ENCODE data around the gene TTBK1. TPM values are rescaled to one million over a fixed set of nuclear protein-coding genes. Genes with fewer than 3 reads are reported as not detected.

The TTBK1 gene
- total RNA-seq, 1 donor from 2014 or later = 1.7 TPM

- DNase-seq (ENCODE audit: low spot score) = no peak
- Mint-ChIP-seq H3K9me3 (no peaks in the 10 kb centered on the region), H3K4me3 (no peak overlapping the region), H3K36me3 (no peaks in the 10 kb centered on the region), H3K27ac (no peak overlapping the region), H3K27me3 (ENCODE audit: insufficient read depth, low read depth) (peaks cover 5% of the 10 kb centered on the region), H3K4me1 (peaks cover 4% of the 10 kb centered on the region)
- Histone ChIP-seq H3K79me2 (ENCODE audit: low read depth) (no peaks in the 10 kb centered on the region), H2AFZ (replicated peaks) (no peak overlapping the region), H3K27me3 (no peaks in the 10 kb centered on the region), H3K27ac (no peak overlapping the region), H3K9ac (no peak overlapping the region), H3K4me1 (no peaks in the 10 kb centered on the region), H3K4me2 (no peak overlapping the region), H4K20me1 (ENCODE audit: low read depth) (no peaks in the 10 kb centered on the region), H3K4me3 (no peak overlapping the region), H3K9me3 (ENCODE audit: low read depth) (no peaks in the 10 kb centered on the region), H3F3A (ENCODE audit: low read depth) (peaks cover 5% of the 10 kb centered on the region), H3K36me3 (no peaks in the 10 kb centered on the region)
- TF ChIP-seq EZH2phosphoT487 (IDR thresholded peaks at IDR 0.05) = no peak
- TF ChIP-seq EZH2 (IDR thresholded peaks at IDR 0.05) = no peak
- TF ChIP-seq, protein P1, sequence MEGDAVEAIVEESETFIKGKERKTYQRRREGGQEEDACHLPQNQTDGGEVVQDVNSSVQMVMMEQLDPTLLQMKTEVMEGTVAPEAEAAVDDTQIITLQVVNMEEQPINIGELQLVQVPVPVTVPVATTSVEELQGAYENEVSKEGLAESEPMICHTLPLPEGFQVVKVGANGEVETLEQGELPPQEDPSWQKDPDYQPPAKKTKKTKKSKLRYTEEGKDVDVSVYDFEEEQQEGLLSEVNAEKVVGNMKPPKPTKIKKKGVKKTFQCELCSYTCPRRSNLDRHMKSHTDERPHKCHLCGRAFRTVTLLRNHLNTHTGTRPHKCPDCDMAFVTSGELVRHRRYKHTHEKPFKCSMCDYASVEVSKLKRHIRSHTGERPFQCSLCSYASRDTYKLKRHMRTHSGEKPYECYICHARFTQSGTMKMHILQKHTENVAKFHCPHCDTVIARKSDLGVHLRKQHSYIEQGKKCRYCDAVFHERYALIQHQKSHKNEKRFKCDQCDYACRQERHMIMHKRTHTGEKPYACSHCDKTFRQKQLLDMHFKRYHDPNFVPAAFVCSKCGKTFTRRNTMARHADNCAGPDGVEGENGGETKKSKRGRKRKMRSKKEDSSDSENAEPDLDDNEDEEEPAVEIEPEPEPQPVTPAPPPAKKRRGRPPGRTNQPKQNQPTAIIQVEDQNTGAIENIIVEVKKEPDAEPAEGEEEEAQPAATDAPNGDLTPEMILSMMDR (IDR thresholded peaks at IDR 0.05) = no peak
These were observed 17.9 kb downstream of the TTBK1 start for GRCh38 chr6:43261198-43261597.

- no peaks in the 10 kb centered on the region for H3K36me3 Mint-ChIP-seq
- no peak overlapping the region for H3K4me2 ChIP-seq
- no peaks in the 10 kb centered on the region for H3K4me1 ChIP-seq
- no peak overlapping the region for H2AFZ ChIP-seq (replicated peaks)
- H3K27me3 Mint-ChIP-seq (ENCODE audit: insufficient read depth, low read depth) = peaks cover 9% of the 10 kb centered on the region
- H4K20me1 ChIP-seq (ENCODE audit: low read depth) = no peaks in the 10 kb centered on the region
- no peaks in the 10 kb centered on the region for H3K27me3 ChIP-seq
- H3K79me2 ChIP-seq (ENCODE audit: low read depth) = no peaks in the 10 kb centered on the region
- peaks cover 10% of the 10 kb centered on the region for H3K4me1 Mint-ChIP-seq
- H3K27ac Mint-ChIP-seq = peak overlapping the region; percentile 57
- H3F3A ChIP-seq (ENCODE audit: low read depth) = peaks cover 5% of the 10 kb centered on the region
- no peak overlapping the region for H3K4me3 Mint-ChIP-seq
- no peaks in the 10 kb centered on the region for H3K36me3 ChIP-seq
- no peaks in the 10 kb centered on the region for H3K9me3 Mint-ChIP-seq
- H3K4me3 ChIP-seq = no peak overlapping the region
- TF ChIP-seq, protein P1 (IDR thresholded peaks at IDR 0.05) = no peak
- no peak for TF ChIP-seq EZH2 (IDR thresholded peaks at IDR 0.05)
- TF ChIP-seq EZH2phosphoT487 (IDR thresholded peaks at IDR 0.05) = no peak
- no peaks in the 10 kb centered on the region for H3K9me3 ChIP-seq (ENCODE audit: low read depth)
- DNase-seq (ENCODE audit: low spot score) = no peak
- no peak overlapping the region for H3K9ac ChIP-seq
- H3K27ac ChIP-seq = no peak overlapping the region
These were observed 18.9 kb downstream of the TTBK1 start for GRCh38 chr6:43262000-43262779.

DNA sequence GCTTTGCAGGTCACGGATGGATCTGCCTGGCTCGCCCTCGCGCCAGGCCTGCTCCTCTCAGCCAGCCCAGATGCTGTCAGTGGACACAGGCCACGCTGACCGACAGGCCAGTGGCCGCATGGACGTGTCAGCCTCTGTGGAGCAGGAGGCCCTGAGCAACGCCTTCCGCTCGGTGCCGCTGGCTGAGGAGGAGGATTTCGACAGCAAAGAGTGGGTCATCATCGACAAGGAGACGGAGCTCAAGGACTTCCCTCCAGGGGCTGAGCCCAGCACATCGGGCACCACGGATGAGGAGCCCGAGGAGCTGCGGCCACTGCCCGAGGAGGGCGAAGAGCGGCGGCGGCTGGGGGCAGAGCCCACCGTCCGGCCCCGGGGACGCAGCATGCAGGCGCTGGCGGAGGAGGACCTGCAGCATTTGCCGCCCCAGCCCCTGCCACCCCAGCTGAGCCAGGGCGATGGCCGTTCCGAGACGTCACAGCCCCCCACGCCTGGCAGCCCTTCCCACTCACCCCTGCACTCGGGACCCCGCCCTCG lies 19.6 kb downstream of the TTBK1 start:
- H3K4me3 ChIP-seq = no peak overlapping the region
- DNase-seq (ENCODE audit: low spot score) = no peak
- no peaks in the 10 kb centered on the region for H3K9me3 ChIP-seq (ENCODE audit: low read depth)
- H3K4me2 ChIP-seq = no peak overlapping the region
- H3K27ac ChIP-seq = no peak overlapping the region
- no peaks in the 10 kb centered on the region for H3K9me3 Mint-ChIP-seq
- TF ChIP-seq EZH2phosphoT487 (IDR thresholded peaks at IDR 0.05) = no peak
- TF ChIP-seq, protein P1 (IDR thresholded peaks at IDR 0.05) = no peak
- TF ChIP-seq EZH2 (IDR thresholded peaks at IDR 0.05) = no peak
- no peak overlapping the region for H2AFZ ChIP-seq (replicated peaks)
- H3K79me2 ChIP-seq (ENCODE audit: low read depth) = no peaks in the 10 kb centered on the region
- H3K27ac Mint-ChIP-seq = no peak overlapping the region
- no peaks in the 10 kb centered on the region for H4K20me1 ChIP-seq (ENCODE audit: low read depth)
- H3K27me3 Mint-ChIP-seq (ENCODE audit: insufficient read depth, low read depth) = peaks cover 14% of the 10 kb centered on the region
- no peaks in the 10 kb centered on the region for H3K36me3 Mint-ChIP-seq
- H3K4me3 Mint-ChIP-seq = no peak overlapping the region
- no peak overlapping the region for H3K9ac ChIP-seq
- H3K4me1 ChIP-seq = peaks cover 6% of the 10 kb centered on the region
- peaks cover 16% of the 10 kb centered on the region for H3K4me1 Mint-ChIP-seq
- H3F3A ChIP-seq (ENCODE audit: low read depth) = peaks cover 6% of the 10 kb centered on the region
- no peaks in the 10 kb centered on the region for H3K36me3 ChIP-seq
- H3K27me3 ChIP-seq = peaks cover 2% of the 10 kb centered on the region

All from neural progenitor cell (in vitro differentiated cells).